GM18502 (cell line): Measurements from ENCODE around the gene HDX.
A peak's percentile ranks its signal among the peaks of the same experiment; 100 is the strongest.
"Not testable (repeated sequence)": the region's sequence is repeated elsewhere in the genome, so short reads cannot be mapped to it uniquely, and the experiment has no call there.

Experiments used
- ATAC-seq: cut with Tn5 transposase; IDR thresholded peaks from one replicate; pipeline ENCODE4 v1.9.1; 2021; ENCODE audit warnings: mild to moderate bottlenecking; ENCODE audit not compliant: unreplicated experiment, poor library complexity

HDX gene

GRCh38 chrX:84339507-84340364 is 162.5 kb downstream of the HDX start:
- peak; percentile 85 for ATAC-seq

GRCh38 chrX:84336646-84337045 is 165.6 kb downstream of the HDX start:
- ATAC-seq: no peak

- no peak for ATAC-seq
These were observed 167.1 kb downstream of the HDX start for GRCh38 chrX:84335121-84335520.

- ATAC-seq: no peak
These were observed 180.0 kb downstream of the HDX start for GRCh38 chrX:84322083-84322827.

GRCh38 chrX:84320614-84321013 is 181.6 kb downstream of the HDX start:
- ATAC-seq: no peak

- ATAC-seq: no peak
These were observed 182.2 kb downstream of the HDX start for GRCh38 chrX:84320023-84320422.

- no peak for ATAC-seq
These were observed 183.6 kb downstream of the HDX start for GRCh38 chrX:84318661-84319060.

- ATAC-seq: not testable (repeated sequence)
These were observed 186.3 kb downstream of the HDX start for GRCh38 chrX:84315946-84316345.
